Natural killer cell (primary cell): Measurements from ENCODE around the gene PARD3B. TPM values are rescaled to one million over a fixed set of nuclear protein-coding genes. Genes with fewer than 3 reads are reported as not detected.

Source experiments
- ATAC-seq, 3 donors: fragments of 150-1000 bp in 2 of 3; fragments of 200-7000 bp in 1 of 3; cut with Tn5 transposase; 1 replicate in 1 of 3; 2 replicates in 2 of 3; pipeline ENCODE4 v1.10.0; 2021; ENCODE audit warnings: mild to moderate bottlenecking in 2 of 3, moderate library complexity in 2 of 3
- DNase-seq, 2 donors: peaks; one replicate each; pipeline versions ENCODE4 v3.0.0 to v3.0.0-alpha.2; 2013 to 2021; ENCODE audit warnings: mixed read lengths in 1 of 2
- H3K27ac ChIP-seq: one replicate; pipeline ENCODE4 v1.5.1; 2013; ENCODE audit warnings: mild to moderate bottlenecking, low read length
- H3K27me3 ChIP-seq: one replicate; pipeline ENCODE4 v1.6.1; 2013; ENCODE audit warnings: low read length; ENCODE audit not compliant: control insufficient read depth, insufficient read depth
- H3K36me3 ChIP-seq: one replicate; pipeline ENCODE4 v1.6.1; 2013; ENCODE audit warnings: low read length; ENCODE audit not compliant: control insufficient read depth, insufficient read depth
- H3K4me1 ChIP-seq: one replicate; pipeline ENCODE4 v1.6.1; 2013; ENCODE audit warnings: low read length; ENCODE audit not compliant: control insufficient read depth, insufficient read depth
- H3K4me3 ChIP-seq: one replicate; pipeline ENCODE4 v1.5.1; 2013; ENCODE audit warnings: low read length
- H3K9me3 ChIP-seq: one replicate; pipeline ENCODE4 v1.6.1; 2013; ENCODE audit warnings: low read length; ENCODE audit not compliant: control insufficient read depth, insufficient read depth
- H3K27ac Mint-ChIP-seq, 2 donors: one replicate each; pipeline ENCODE4 v1.8.0; 2022; ENCODE audit warnings: mild to moderate bottlenecking in 2 of 2, mixed read lengths in 2 of 2, moderate library complexity in 1 of 2
- H3K27me3 Mint-ChIP-seq, 2 donors: one replicate each; pipeline ENCODE4 v1.8.0; 2022; ENCODE audit warnings: low read depth in 2 of 2, mixed read lengths in 2 of 2
- H3K36me3 Mint-ChIP-seq: one replicate; pipeline ENCODE4 v1.8.0; 2022; ENCODE audit warnings: mixed read lengths
- H3K4me1 Mint-ChIP-seq, 2 donors: one replicate each; pipeline ENCODE4 v1.8.0; 2022; ENCODE audit warnings: mixed read lengths in 2 of 2
- H3K4me3 Mint-ChIP-seq: one replicate; pipeline ENCODE4 v1.8.0; 2022; ENCODE audit warnings: mild to moderate bottlenecking, moderate library complexity, mixed read lengths
- H3K9me3 Mint-ChIP-seq, 2 donors: one replicate each; pipeline ENCODE4 v1.8.0; 2022; ENCODE audit warnings: mixed read lengths in 2 of 2
- CTCF ChIP-seq: fragments of 200-600 bp; IDR thresholded peaks from one replicate; pipeline ENCODE4 v1.8.0; 2022; ENCODE audit warnings: antibody characterized with exemption
- WGBS: methylation state at CpG from one replicate; pipeline ENCODE4 v1.1.7; 2013; ENCODE audit warnings: missing lambda C conversion rate; ENCODE audit not compliant: insufficient coverage; 5-methylcytosine and 5-hydroxymethylcytosine counted together
- intact Hi-C: fragments of 100-400 bp; cut with micrococcal nuclease; formaldehyde crosslinking; loops from one replicate; pipeline ENCODE4 v1.14.2; 2022
- total RNA-seq, 4 donors: library from RNA; stranded (reverse); fragments of 120-200 nt in 1 of 4; gene quantifications; one replicate each; pipeline versions ENCODE4 v1.2.3 to v1.2.4, GENCODE V29; 2013 to 2022

Gene PARD3B
- total RNA-seq, 3 donors from 2014 or later (not counting 1 experiment from before 2014, with no cell fraction given), result 0.13 to 0.45 TPM; not detected in 1

- no peaks in the 10 kb centered on the region for H3K4me1 Mint-ChIP-seq
- H3K4me3 Mint-ChIP-seq, result no peak overlapping the region
- H3K4me3 ChIP-seq, result no peak overlapping the region
- H3K27ac ChIP-seq, result no peak overlapping the region
- no peaks in the 10 kb centered on the region for H3K9me3 ChIP-seq
- intact Hi-C loops, result no loop called here
- H3K36me3 Mint-ChIP-seq, result no peaks in the 10 kb centered on the region
- H3K27me3 Mint-ChIP-seq, result no peaks in the 10 kb centered on the region
- ATAC-seq (no peak), DNase-seq (no peak)
- H3K4me1 ChIP-seq, result no peaks in the 10 kb centered on the region
- H3K27me3 ChIP-seq, result no peaks in the 10 kb centered on the region
- no peak overlapping the region for H3K27ac Mint-ChIP-seq
- H3K9me3 Mint-ChIP-seq, result peaks cover 3 to 5% of the 10 kb centered on the region in 2 donors
- no peaks in the 10 kb centered on the region for H3K36me3 ChIP-seq
- no peak for TF ChIP-seq CTCF
Observed at GRCh38 chr2:204751472-204751871, 206.2 kb downstream of the PARD3B start.

GRCh38 chr2:204753841-204754240 lies 208.6 kb downstream of the PARD3B start:
- no peak for ATAC-seq
- Mint-ChIP-seq H3K4me1 (no peaks in the 10 kb centered on the region), H3K36me3 (no peaks in the 10 kb centered on the region), H3K9me3 (peaks cover 2 to 3% of the 10 kb centered on the region in 2 donors), H3K4me3 (no peak overlapping the region), H3K27me3 (no peaks in the 10 kb centered on the region), H3K27ac (no peak overlapping the region)
- H3K9me3 ChIP-seq, result no peaks in the 10 kb centered on the region
- no CpG with 5 or more reads among the region's 1 CpG for WGBS
- intact Hi-C loops, result no loop called here
- no peak for TF ChIP-seq CTCF
- no peak overlapping the region for H3K27ac ChIP-seq
- H3K4me1 ChIP-seq, result no peaks in the 10 kb centered on the region
- H3K4me3 ChIP-seq, result no peak overlapping the region
- H3K36me3 ChIP-seq, result no peaks in the 10 kb centered on the region
- H3K27me3 ChIP-seq, result no peaks in the 10 kb centered on the region
- DNase-seq, result no peak

GRCh38 chr2:204754898-204755297 lies 209.6 kb downstream of the PARD3B start:
- H3K9me3 Mint-ChIP-seq, result peaks cover 2 to 3% of the 10 kb centered on the region in 2 donors
- H3K36me3 ChIP-seq, result no peaks in the 10 kb centered on the region
- no peaks in the 10 kb centered on the region for H3K27me3 Mint-ChIP-seq
- no peaks in the 10 kb centered on the region for H3K4me1 Mint-ChIP-seq
- no peak for ATAC-seq
- 70% methylated on average over 1 of the region's 3 CpGs for WGBS
- no peak overlapping the region for H3K27ac Mint-ChIP-seq
- no peaks in the 10 kb centered on the region for H3K4me1 ChIP-seq
- no peaks in the 10 kb centered on the region for H3K36me3 Mint-ChIP-seq
- no peak for DNase-seq
- no peak overlapping the region for H3K4me3 ChIP-seq
- no peak overlapping the region for H3K4me3 Mint-ChIP-seq
- no peaks in the 10 kb centered on the region for H3K9me3 ChIP-seq
- H3K27ac ChIP-seq, result no peak overlapping the region
- no peak for TF ChIP-seq CTCF
- intact Hi-C loops, result no loop called here
- no peaks in the 10 kb centered on the region for H3K27me3 ChIP-seq

- ATAC-seq (no peak), DNase-seq (no peak)
- no peaks in the 10 kb centered on the region for H3K9me3 ChIP-seq
- WGBS, result 88% methylated on average over 4 of the region's 4 CpGs
- no peak for TF ChIP-seq CTCF
- peaks cover 0 to 5% of the 10 kb centered on the region in 2 donors for H3K9me3 Mint-ChIP-seq
- H3K36me3 ChIP-seq, result no peaks in the 10 kb centered on the region
- intact Hi-C loops, result no loop called here
- no peak overlapping the region for H3K27ac ChIP-seq
- H3K27ac Mint-ChIP-seq, result no peak overlapping the region
- H3K27me3 ChIP-seq, result no peaks in the 10 kb centered on the region
- no peaks in the 10 kb centered on the region for H3K27me3 Mint-ChIP-seq
- no peak overlapping the region for H3K4me3 ChIP-seq
- H3K4me1 ChIP-seq, result no peaks in the 10 kb centered on the region
- H3K4me3 Mint-ChIP-seq, result no peak overlapping the region
- H3K4me1 Mint-ChIP-seq, result no peaks in the 10 kb centered on the region
- H3K36me3 Mint-ChIP-seq, result no peaks in the 10 kb centered on the region
Observed at GRCh38 chr2:204763974-204764703, 218.9 kb downstream of the PARD3B start.
